ENCODE data around the gene KCND3. TPM values are rescaled to one million over a fixed set of nuclear protein-coding genes. Genes with fewer than 3 reads are reported as not detected.

Gene KCND3
- total RNA-seq, 1 experiment from 2014 or later: not detected

DNA sequence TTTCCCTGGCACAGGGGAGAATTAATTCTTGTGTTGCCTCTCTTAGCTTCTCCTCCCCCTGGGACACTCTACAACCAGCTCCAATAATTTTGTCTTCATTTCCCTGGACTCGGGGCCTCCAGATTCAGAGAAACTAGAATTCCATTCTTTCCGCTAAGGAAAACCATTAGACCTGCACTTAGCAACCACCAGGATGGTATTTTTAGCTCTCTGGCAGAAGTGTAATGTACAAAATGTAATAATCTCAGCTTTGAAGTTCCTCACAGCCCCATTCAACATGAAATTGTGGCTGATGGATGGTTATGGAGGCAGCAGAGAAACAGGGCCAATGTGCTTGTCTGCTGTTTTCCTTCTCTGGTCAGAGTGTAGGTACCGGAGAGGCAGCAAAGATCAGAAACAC, 113.8 kb downstream of the KCND3 start:
- TF ChIP-seq, protein P1, sequence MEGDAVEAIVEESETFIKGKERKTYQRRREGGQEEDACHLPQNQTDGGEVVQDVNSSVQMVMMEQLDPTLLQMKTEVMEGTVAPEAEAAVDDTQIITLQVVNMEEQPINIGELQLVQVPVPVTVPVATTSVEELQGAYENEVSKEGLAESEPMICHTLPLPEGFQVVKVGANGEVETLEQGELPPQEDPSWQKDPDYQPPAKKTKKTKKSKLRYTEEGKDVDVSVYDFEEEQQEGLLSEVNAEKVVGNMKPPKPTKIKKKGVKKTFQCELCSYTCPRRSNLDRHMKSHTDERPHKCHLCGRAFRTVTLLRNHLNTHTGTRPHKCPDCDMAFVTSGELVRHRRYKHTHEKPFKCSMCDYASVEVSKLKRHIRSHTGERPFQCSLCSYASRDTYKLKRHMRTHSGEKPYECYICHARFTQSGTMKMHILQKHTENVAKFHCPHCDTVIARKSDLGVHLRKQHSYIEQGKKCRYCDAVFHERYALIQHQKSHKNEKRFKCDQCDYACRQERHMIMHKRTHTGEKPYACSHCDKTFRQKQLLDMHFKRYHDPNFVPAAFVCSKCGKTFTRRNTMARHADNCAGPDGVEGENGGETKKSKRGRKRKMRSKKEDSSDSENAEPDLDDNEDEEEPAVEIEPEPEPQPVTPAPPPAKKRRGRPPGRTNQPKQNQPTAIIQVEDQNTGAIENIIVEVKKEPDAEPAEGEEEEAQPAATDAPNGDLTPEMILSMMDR (conservative IDR thresholded peaks at IDR 0.05): no peak
- no peak for TF ChIP-seq EZH2 (IDR thresholded peaks at IDR 0.05; ENCODE audit: low read depth)
- Histone ChIP-seq H3K27me3 (ENCODE audit: insufficient read depth, low read depth) (peaks cover 100% of the 10 kb centered on the region), H3K4me3 (no peak overlapping the region), H3K27ac (no peak overlapping the region), H3K36me3 (ENCODE audit: low read depth) (no peaks in the 10 kb centered on the region), H3K9me3 (ENCODE audit: insufficient read depth, low read depth) (no peaks in the 10 kb centered on the region), H3K4me2 (no peak overlapping the region), H3K9me2 (ENCODE audit: insufficient read depth) (no peaks in the 10 kb centered on the region), H3K79me2 (ENCODE audit: low read depth) (no peaks in the 10 kb centered on the region), H2AFZ (no peak overlapping the region), H4K20me1 (ENCODE audit: insufficient read depth) (no peaks in the 10 kb centered on the region), H3F3A (ENCODE audit: insufficient read depth, low read depth) (no peaks in the 10 kb centered on the region), H3K4me1 (replicated peaks; ENCODE audit: insufficient read depth) (no peaks in the 10 kb centered on the region)
- ChIA-PET POLR2A (ENCODE audit: unreplicated experiment) (interaction anchor here (0.6 kb wide), 1 partner anchor 66 kb away, joined by 3 read pairs; no protein-coding TSS in a partner anchor), CTCF (no interaction called here)
- no TSS peak for BruUV-seq (replicated peaks)
- no peak for DNase-seq
- intact Hi-C loops (cut with micrococcal nuclease; ENCODE audit: unreplicated experiment): no loop called here

DNA sequence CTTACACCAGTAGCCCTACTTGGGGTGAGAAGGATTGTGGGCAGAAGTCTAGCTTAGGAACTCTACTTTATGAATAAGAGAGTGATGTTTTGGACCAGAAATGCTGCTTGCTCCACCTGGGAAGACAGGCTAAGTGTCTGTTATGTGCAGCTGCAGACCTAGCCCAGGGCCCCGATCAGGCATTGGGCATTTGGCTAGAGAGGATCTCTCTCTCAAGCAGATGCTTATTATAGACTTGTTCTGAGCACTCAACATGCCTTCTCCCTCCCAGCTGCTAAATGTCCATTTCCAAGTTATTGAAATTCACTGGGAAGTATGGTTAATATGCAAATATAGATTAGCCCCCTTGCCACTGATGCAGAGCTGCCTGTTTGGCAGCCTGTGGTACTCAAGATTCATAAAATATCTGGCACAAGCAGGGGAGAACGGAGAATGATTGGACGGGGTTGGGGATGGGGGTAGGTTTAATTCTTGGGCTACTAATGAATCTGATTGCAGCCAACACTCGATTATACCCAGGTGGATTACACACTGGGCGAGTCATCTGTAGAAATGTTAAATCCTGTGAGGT, 115.9 kb downstream of the KCND3 start:
- TF ChIP-seq, protein P1 (conservative IDR thresholded peaks at IDR 0.05): no peak
- TF ChIP-seq EZH2 (IDR thresholded peaks at IDR 0.05; ENCODE audit: low read depth): no peak
- H3K79me2 ChIP-seq (ENCODE audit: low read depth): no peaks in the 10 kb centered on the region
- no peak for DNase-seq
- no peaks in the 10 kb centered on the region for H3K9me3 ChIP-seq (ENCODE audit: insufficient read depth, low read depth)
- no TSS peak for BruUV-seq (replicated peaks)
- H2AFZ ChIP-seq: no peak overlapping the region
- no peaks in the 10 kb centered on the region for H3F3A ChIP-seq (ENCODE audit: insufficient read depth, low read depth)
- POLR2A ChIA-PET (ENCODE audit: unreplicated experiment): no interaction called here
- intact Hi-C loops (cut with micrococcal nuclease; ENCODE audit: unreplicated experiment): no loop called here
- H3K9me2 ChIP-seq (ENCODE audit: insufficient read depth): no peaks in the 10 kb centered on the region
- H3K4me1 ChIP-seq (replicated peaks; ENCODE audit: insufficient read depth): no peaks in the 10 kb centered on the region
- H3K4me3 ChIP-seq: no peak overlapping the region
- H3K27ac ChIP-seq: no peak overlapping the region
- H3K36me3 ChIP-seq (ENCODE audit: low read depth): no peaks in the 10 kb centered on the region
- no peak overlapping the region for H3K4me2 ChIP-seq
- CTCF ChIA-PET: no interaction called here
- no peaks in the 10 kb centered on the region for H4K20me1 ChIP-seq (ENCODE audit: insufficient read depth)
- peaks cover 100% of the 10 kb centered on the region for H3K27me3 ChIP-seq (ENCODE audit: insufficient read depth, low read depth)

DNA sequence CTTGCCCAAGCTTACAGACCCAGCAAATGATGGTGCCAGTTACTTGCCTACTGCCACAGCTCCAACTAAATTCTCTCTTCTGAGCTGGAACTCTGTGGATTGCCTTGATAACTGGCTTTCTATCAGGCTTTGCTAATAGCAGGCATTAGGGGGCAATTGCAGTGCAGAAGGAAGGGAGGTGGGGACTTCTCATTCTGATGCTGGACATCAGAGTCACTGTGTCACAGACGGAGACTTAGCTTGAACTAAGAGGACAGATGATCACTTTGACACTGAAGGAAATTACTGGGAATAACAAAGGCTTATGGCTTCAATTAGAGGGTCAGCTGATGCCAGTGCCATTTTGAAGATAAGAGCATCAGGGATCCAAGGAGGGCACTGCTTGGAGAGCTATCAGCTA, 119.3 kb downstream of the KCND3 start:
- Histone ChIP-seq H3K9me2 (ENCODE audit: insufficient read depth) (no peaks in the 10 kb centered on the region), H3K27ac (no peak overlapping the region), H3K4me3 (no peak overlapping the region), H2AFZ (no peak overlapping the region), H3K27me3 (ENCODE audit: insufficient read depth, low read depth) (peaks cover 84% of the 10 kb centered on the region), H3K4me2 (no peak overlapping the region), H3F3A (ENCODE audit: insufficient read depth, low read depth) (no peaks in the 10 kb centered on the region), H4K20me1 (ENCODE audit: insufficient read depth) (no peaks in the 10 kb centered on the region), H3K9me3 (ENCODE audit: insufficient read depth, low read depth) (no peaks in the 10 kb centered on the region), H3K36me3 (ENCODE audit: low read depth) (no peaks in the 10 kb centered on the region), H3K4me1 (replicated peaks; ENCODE audit: insufficient read depth) (no peaks in the 10 kb centered on the region), H3K79me2 (ENCODE audit: low read depth) (no peaks in the 10 kb centered on the region)
- BruUV-seq (replicated peaks): no TSS peak
- ChIA-PET CTCF (no interaction called here), POLR2A (ENCODE audit: unreplicated experiment) (no interaction called here)
- DNase-seq: no peak
- intact Hi-C loops (cut with micrococcal nuclease; ENCODE audit: unreplicated experiment): no loop called here
- TF ChIP-seq, protein P1 (conservative IDR thresholded peaks at IDR 0.05): no peak
- TF ChIP-seq EZH2 (IDR thresholded peaks at IDR 0.05; ENCODE audit: low read depth): no peak

Measured in PC-9 (cell line).